Ovary (tissue), 3 donors: ENCODE measurements around the gene IL1RAPL2.

Experiments used
- CTCF ChIP-seq, 3 donors: fragments of 450-650 bp in 2 of 3; fragments of 200-600 bp in 1 of 3; IDR thresholded peaks; one replicate each; pipeline versions ENCODE4 v1.5.1 to v1.8.0; 2016 to 2022; ENCODE audit warnings: antibody characterized with exemption in 3 of 3, mild to moderate bottlenecking in 1 of 3
- EP300 ChIP-seq: sonication (generic); formaldehyde crosslinking; IDR thresholded peaks from one replicate; pipeline ENCODE4 v1.6.1; 2017; ENCODE audit warnings: antibody characterized with exemption
- POLR2A ChIP-seq: fragments of 450-650 bp; IDR thresholded peaks from one replicate; pipeline ENCODE4 v1.6.1; 2017; ENCODE audit warnings: antibody characterized with exemption, mild to moderate bottlenecking, moderate library complexity
- donor health status: DM: no; HTN: no; CAD: no.

GRCh38 chrX:105331244-105331643, 765.2 kb downstream of the IL1RAPL2 start:
- no peak for TF ChIP-seq POLR2A
- TF ChIP-seq CTCF (IDR thresholded peaks at IDR 0.05), result no peak
- no peak for TF ChIP-seq EP300
